HG03469 (cell line): ENCODE measurements around the gene CSNK2A1.

Experiments
- ATAC-seq: cut with Tn5 transposase; IDR thresholded peaks from one replicate; pipeline ENCODE4 v1.9.1; 2021; ENCODE audit warnings: mild to moderate bottlenecking, moderate library complexity, moderate number of reproducible peaks; ENCODE audit not compliant: unreplicated experiment

Gene CSNK2A1

DNA sequence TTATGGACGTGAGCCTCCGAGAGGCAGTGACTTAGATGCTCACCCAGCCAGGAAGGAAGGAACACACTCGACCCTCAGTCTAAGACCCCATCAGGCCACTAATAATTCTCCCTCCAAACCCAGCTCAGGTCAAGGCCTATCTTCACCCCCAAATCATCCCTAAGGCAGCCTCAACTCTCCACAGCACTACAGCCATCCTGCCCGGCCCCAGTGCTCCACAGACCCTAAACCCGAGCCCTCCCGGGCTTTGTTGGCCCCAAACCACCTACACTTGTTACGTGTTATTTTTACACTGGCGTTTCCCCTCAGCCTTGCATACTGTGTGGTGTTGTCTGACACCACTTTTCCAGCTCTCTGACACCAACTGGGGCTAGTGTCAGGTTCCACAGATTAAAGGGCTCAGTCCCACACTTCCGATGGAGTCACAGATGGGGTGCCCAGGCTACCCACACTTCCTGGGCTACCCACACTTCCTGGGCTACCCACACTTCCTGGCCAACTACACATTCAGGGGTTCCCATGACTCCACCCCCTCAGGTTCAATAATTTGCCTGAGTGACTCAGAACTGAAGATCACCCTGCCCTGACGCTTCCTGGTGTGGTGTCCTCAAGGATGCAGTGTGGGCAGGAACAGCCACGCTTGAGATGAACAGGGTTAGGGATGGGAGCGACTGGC lies 110.2 kb downstream of the CSNK2A1 start:
- no peak for ATAC-seq

DNA sequence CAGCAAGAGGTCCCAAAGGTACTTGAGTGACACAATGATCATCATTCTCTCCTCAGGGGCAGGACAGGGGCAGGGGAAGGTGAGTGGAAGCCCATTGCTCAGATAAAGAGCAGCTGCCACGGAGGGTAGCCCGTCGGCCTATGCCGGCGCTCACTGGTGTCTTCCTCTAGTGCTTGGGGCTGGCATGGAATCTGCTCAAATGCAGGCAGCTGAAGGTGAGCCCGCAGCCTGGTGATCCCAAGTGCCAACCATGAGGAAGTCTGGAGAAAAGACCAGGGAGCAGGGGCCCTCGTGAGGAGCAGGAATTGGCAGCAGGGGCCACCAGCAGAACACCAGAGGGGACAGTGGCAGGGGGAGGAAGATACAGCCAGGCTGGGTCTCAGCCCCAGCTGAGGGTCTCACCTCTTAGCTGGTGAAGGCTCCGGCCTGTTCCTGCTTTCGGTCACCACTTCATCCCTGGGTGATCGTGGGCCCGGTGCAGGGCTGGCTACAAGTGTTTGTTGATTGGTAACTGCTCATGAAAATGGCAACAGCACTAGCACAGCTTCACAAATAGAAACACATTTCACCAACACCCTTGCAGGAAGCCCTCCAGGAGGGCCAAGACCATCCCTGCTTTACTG lies 110.8 kb downstream of the CSNK2A1 start:
- no peak for ATAC-seq

GRCh38 chr20:432208-432607 lies 111.4 kb downstream of the CSNK2A1 start:
- ATAC-seq: no peak

- no peak for ATAC-seq
Measured at GRCh38 chr20:431012-431904, 112.3 kb downstream of the CSNK2A1 start.

- no peak for ATAC-seq
Measured at GRCh38 chr20:430091-430999, 113.2 kb downstream of the CSNK2A1 start.

DNA sequence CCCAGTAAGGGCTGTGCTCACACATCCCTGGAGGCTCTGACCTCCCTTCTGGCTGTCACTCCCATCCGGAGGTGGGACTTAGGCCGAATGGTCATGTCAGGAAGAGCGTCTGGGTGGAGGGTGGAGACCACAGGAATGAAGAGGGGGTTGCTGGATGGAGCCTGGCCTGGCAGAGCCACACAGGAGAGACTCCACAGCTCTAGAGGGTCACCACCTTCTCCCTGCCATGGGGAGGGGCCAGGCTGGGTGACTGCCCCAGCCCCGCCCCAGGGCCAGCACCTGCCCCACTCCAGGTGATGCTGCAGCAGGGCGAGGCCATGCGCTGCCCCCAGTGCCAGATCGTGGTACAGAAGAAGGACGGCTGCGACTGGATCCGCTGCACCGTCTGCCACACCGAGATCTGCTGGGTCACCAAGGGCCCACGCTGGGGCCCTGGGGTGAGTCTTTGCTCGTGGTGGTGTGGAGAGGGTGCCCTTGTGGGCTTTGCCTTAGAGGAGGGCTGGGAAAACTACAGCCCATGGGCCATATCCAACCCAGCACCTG lies 114.9 kb downstream of the CSNK2A1 start:
- ATAC-seq: no peak

DNA sequence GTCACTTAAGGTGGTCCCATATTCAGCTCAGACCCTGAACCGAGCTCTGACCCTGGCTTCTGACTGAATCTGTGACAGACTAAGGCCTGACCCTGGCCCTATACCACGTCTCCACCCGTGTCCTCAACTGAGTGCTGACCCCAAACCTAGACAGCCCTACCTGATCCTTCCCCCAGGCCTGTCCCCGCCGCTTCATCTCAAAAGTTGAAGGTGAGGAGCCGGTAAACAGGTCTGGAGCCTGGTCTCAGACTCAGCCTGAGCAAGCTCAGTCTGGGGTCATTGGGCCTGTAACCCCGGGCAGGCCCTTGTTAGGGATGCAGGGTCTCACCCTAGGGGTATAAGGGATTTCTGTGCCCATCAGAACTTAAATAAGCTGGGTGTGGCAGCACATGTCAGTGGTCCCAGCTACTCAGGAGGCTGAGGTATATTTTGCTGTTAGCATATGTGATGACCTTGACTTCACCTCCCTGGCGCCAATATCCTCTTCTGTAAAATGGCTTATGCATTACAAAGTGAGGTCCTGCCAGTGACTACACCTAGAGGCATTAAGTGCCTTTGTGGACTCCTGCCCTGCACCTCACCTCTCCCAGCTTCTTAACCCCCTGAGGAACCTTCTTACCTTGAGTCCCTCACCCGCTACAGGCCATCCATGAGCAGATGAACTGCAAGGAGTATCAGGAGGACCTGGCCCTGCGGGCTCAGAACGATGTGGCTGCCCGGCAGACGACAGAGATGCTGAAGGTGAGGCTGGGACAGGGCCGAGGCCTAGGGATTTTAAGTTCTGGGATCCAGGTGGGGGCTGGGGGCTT lies 115.5 kb downstream of the CSNK2A1 start:
- ATAC-seq: no peak

GRCh38 chr20:427401-427800 lies 116.2 kb downstream of the CSNK2A1 start:
- ATAC-seq: no peak

GRCh38 chr20:426566-426965 lies 117.0 kb downstream of the CSNK2A1 start:
- ATAC-seq: no peak
